Stimulated activated CD4-positive, alpha-beta T cell treated with anti-CD3 and anti-CD28 coated beads, Interleukin-2, amount 100 ng/mL, for 48 hours (primary cell): Measurements from ENCODE around the gene PRKACG.
"Not testable (repeated sequence)": the region's sequence is repeated elsewhere in the genome, so short reads cannot be mapped to it uniquely, and the experiment has no call there.

Experiments
- DNase-seq, 2 donors: peaks; one replicate each; pipeline ENCODE4 v3.0.0-alpha.2; 2020

Gene PRKACG

DNA sequence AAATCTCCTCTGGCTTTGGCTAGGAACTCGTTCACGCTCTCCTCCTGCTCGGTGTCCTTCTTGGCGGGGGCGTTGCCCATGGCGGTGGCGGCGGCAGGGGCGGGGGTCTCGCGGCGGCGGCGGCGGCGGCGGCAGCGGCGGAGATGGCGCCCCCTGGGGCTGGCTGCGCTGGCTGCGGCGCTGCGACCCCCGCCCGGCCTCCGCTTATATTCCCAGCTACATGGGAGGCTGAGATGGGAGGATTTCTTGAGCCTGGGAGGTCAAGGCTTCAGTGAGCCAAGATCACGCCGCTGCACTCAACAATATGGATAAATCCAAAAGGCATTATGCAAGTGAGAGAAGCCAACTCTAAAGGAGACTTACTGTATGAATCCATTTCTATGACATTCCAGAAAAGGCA, at the start of gene PRKACG:
TSS of gene PRKACG (minus strand) at position 101 of the 400 bp plus-strand sequence. CDS start at position 80, 21 bp downstream.
- DNase-seq: no peak

DNA sequence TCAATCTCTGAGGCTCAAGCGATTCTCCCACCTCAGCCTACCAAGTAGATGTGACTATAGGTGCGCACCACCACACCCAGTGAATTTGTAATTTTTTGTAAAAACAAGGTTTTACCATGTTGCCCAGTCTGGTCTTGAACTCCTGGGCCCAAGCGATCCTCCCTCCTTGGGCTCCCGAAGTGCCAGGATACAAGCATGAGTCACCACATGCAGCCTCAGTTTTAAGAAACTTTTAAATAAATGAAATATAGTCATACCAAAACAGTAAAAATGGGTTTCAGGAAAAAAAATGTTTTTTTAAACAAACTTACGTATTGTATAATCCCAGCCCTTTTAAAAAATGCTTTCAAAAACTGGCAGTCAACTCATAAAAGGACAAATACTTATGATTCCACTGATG, 48.3 kb upstream of the PRKACG start:
- DNase-seq: no peak

DNA sequence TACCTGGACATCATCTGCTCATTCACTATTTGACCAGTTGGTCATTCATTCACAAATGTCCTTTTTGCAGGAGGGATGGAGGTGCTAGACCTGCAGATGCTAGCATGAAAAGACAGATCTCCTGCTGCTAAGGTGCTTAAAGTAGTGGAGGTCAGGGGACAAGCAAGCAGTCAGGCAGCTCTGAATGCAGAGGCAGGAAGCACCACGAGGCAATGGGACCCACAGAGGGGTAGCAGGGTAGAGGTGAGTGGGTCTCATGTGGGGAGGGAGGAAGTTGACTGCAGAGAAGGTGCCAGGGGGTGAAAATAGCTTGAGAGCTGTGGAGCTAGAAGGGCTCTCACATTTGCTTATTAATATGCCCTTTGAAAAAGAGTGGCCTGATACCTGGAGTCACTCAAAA, 46.9 kb upstream of the PRKACG start:
- DNase-seq: no peak

DNA sequence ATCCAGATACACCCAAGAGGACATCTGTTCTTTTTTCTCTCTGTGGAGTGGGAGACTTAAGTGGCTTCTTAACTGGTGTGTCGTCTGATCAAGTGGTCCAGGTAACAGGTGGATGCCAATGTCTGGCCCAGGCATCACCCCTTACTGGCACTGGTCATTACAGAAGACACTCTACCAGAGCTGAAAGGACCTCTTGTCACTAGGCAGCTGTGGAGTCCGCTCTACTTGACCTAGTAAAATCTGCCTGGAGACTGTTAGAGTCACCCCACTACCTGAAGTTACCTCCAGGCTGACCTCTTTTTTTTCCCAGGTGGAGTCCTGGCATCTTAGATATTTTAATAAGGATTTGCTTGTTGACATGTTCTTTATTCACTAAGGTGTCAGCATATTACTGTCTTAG, 44.2 kb upstream of the PRKACG start:
- DNase-seq: no peak

DNA sequence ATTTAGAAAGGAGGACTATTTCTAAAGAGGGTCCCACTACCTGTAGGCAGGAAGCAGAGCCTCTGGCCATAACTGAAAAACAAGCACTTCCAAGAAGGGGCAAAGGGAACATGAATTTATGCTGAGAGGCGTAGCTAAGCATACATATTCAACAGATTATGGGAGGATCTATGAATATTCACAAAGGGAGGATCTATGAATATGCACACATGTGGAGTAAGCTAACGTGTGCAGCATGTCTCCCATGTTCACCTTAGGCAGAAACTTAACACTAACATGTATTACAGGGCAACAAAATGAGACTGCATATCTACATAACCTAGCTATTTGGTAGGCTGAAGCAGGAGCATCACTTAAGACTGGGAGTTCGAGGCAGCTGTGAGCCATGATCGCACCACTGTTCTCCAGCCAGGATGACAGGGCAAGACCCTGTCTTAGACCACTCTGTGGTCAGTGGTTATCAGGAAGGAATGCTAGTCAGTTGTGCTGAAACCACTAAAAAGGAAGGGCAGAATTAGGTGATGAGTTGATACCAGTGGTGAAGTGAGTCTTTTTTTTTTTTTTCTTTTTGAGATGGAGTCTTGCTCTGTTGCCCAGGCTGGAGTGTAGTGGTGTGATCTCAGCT, 42.4 kb upstream of the PRKACG start:
- DNase-seq: no peak

DNA sequence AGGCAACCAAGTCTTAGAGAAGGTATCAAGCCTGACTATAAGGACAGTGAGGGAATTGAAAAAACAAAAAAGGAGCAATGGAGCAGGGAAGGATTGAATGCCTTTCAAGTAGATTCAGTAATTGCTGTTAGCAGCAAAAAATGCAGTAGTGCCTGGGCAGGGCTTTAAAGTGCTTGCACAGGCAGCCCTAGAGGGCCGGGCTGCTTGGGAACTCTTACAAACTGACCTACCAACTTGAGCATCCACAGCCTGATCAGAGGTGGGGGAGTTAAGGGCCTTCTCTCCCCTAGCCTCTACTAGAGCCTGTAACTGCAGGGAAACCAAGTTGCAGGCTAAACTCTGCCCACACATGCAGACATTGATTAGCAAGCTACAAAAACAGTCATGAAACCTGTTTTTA, 41.1 kb upstream of the PRKACG start:
- DNase-seq: no peak

DNA sequence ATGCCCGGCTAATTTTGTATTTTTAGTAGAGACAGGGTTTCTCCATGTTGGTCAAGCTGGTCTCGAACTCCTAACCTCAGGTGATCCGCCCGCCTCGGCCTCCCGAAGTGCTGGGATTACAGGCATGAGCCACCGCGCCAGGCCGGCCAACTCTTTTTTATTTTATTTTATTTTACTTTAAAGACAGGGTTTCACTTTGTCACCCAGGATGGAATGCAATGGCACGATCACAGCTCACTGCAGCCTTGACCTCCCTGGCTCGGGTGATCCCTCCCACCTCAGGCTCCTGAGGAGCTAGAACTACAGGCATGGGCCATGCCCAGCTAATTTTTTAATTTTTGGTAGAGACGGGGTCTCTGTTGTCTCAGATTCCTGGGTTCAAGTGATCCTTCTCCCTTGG, 37.0 kb upstream of the PRKACG start:
- not testable (repeated sequence) for DNase-seq

DNA sequence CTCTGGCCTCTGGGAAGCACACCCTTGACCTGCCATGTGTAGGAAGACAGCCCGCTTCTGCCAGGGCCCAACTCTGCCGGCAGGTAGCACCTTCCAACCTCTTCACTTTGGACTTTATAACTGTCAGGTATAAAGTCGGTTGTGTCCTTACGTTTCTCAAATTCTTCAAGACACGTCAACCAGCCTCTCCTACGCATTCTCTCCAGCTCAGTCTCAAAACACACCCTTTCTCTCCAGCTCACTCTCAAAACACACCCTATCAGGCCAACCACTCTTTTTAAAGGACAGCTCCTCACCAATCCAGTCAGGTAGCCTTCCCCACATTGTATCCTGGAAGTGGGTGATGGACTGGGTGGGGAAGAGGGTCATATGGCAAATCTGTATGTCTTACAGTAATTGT, 35.2 kb upstream of the PRKACG start:
- no peak for DNase-seq

DNA sequence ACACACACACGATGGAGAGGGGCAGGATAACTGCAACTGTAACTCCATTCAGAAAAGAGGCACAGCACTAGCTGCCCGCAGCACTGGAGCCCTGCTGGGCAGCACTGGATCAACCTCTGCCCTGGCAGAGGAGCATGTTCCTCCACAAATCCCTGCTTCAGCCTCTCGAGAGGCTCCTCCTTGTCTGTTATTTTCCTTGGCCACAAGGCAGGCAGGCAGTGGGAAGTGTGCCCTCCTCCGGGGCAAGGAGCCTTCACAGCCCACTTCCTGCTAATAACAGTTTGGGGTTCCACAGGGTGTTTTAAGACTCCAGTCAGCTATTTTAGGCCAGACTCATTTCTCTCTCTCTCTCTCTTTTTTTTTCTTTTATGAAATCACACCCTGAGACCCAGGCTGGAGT, 33.5 kb upstream of the PRKACG start:
- DNase-seq: no peak

DNA sequence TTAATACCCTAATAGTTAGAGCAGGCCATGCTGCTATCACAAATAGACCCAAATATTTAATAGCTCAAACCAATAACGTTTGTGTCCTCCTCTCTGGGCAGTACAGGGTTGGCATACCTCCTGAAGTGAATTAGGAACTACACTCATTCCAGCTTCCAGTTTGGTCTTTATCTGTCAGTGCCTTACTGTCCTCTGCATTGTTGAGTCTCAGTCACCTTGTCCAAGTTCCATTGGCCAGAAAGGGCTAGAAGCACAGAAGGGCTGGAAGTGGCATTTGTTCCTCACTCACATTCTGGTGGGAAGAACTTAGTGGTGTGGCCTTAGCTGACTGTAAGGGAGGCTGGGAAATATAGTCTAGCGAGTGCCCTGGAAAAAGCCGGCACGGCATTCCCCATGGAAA, 32.8 kb upstream of the PRKACG start:
- DNase-seq: no peak

DNA sequence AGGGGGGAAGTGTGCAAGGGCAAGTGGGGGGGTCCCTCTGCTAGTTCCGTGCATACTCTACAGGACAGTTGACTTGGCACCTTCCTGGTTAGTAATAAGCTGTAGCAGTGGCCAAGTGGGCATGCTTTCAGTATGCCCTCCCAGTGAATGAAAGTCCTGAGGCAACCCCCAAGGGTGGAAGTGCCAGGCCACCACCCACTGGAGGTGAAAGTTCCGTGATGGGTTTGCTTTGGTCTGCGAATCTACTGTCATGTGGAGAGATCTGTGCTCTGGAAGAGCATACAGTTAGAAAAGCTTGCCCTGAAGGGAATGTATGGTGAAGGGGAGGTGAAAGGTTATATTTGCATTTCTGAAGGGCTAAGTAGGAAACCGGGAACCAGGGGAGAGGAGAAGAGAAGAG, 31.9 kb upstream of the PRKACG start:
- no peak for DNase-seq

DNA sequence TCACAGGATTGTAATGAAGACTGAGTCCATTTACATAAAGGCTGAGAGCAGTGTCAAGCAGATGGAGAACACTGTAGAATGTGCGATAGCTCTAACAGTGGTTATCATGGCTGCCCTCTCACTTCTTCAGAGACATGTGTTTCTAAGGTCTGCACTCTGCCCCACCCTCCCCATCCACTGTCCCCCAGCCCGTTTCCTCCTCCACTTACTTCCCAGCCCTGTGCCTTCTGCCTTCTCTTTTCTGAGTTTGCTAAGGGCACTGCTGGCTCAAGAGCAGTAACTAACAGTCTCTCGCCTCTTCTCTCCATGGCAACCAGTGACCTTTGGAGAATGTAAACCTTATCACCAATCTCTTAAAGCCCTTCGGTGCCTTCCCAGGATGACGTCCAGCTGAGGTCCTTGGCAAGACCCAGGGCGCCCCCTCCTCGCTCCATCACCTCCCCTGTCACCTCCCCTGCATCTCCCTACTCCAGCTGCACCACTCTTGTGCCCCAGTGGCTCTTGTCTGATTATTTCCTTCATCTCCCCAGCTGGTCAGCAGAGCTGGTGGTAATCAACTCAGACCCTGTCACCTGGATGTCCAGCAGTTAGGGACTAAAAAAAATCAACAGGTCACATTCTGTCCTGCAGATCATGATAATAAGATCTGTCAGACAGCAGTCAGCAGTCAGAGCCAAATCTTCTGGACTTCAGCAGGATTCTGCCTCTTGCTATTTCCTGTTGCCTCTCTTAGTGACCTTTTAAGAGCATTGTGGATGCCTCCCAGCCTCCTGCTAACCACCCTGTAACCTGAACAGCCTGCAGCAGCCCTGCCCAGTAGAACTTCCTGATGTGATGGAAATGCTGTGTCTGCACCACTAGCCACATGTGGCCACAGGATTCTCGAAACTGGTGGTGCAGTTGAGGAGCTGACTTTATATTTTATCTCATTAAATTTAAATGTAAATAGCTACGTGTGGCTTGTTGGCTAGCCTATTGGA, 30.6 kb upstream of the PRKACG start:
- no peak for DNase-seq

DNA sequence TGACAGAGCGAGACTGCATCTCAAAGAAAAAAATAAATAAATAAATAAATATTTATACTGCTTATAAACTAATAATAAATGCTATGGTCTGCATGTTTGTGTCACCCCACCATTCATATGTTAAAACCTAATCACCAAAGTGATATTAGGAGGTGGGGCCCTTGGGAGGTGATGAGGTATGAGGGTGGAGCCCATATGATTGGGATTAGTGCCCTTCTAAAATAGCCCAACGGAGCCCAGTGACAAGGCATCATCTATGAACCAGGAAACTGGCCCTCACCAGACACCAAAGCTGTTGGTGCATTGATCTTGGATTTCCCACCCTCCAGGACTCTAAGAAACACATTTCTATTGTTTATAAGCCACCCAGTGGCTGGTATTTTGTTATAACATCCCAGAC, 26.7 kb upstream of the PRKACG start:
- no peak for DNase-seq

DNA sequence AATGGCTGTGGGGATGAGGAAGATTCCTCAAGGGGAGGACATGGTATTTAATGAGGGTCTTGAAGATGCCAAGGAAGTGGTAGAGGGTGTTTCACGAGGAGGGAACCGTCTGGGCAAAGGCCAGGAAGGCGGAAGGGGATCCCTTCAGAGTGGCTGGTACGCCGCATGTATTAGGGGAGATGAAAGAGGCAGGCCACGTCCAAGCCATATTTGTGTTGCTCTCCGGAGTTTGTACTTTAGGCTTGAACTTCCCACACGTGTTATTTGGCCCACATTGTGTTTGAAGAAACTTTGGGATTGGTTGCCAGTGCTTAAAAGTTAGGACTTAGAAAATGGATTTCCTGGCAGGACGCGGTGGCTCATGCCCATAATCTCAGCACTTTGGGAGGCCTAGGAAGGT, 22.9 kb upstream of the PRKACG start:
- DNase-seq: no peak

DNA sequence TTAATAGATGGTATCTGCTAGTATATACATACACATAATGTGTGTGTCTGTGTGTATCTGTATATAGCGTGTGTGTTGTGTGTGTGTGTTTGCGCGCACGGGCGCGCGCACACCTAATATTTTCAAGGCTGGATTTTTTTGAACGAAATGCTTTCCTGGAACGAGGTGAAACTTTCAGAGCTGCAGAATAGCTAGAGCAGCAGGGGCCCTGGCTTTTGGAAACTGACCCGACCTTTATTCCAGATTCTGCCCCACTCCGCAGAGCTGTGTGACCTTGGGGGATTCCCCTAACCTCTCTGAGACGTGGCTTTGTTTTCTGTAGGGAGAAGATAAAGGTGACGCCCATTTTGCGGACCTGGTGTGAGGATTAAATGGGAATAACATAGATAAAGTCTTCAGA, 22.4 kb upstream of the PRKACG start:
- peak; percentile 11 to 12 for DNase-seq

DNA sequence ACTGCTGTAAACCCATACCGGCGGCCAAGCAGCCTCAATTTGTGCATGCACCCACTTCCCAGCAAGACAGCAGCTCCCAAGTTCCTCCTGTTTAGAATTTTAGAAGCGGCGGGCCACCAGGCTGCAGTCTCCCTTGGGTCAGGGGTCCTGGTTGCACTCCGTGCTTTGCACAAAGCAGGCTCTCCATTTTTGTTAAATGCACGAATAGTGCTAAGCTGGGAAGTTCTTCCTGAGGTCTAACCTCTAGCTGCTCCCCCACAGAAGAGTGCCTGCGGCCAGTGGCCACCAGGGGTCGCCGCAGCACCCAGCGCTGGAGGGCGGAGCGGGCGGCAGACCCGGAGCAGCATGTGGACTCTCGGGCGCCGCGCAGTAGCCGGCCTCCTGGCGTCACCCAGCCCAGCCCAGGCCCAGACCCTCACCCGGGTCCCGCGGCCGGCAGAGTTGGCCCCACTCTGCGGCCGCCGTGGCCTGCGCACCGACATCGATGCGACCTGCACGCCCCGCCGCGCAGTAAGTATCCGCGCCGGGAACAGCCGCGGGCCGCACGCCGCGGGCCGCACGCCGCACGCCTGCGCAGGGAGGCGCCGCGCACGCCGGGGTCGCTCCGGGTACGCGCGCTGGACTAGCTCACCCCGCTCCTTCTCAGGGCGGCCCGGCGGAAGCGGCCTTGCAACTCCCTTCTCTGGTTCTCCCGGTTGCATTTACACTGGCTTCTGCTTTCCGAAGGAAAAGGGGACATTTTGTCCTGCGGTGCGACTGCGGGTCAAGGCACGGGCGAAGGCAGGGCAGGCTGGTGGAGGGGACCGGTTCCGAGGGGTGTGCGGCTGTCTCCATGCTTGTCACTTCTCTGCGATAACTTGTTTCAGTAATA, 21.8 kb upstream of the PRKACG start, which contains the start of gene FXN:
TSS of gene FXN (plus strand) at position 315 of the 871 bp plus-strand sequence. CDS start at position 346, 31 bp downstream.
- peak; percentile 82 to 83 for DNase-seq

DNA sequence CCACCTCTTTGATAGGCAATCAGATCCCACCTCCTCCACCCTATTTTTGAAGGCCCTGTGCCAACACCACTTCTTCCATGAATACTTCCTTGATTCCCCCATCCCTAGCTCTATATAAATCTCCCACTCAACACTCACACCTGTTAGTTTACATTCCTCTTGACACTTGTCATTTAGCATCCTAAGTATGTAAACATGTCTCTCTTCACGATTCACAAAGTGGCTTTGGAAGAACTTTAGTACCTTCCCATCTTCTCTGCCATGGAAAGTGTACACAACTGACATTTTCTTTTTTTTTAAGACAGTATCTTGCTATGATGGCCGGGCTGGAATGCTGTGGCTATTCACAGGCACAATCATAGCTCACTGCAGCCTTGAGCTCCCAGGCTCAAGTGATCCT, 20.2 kb upstream of the PRKACG start:
- no peak for DNase-seq

DNA sequence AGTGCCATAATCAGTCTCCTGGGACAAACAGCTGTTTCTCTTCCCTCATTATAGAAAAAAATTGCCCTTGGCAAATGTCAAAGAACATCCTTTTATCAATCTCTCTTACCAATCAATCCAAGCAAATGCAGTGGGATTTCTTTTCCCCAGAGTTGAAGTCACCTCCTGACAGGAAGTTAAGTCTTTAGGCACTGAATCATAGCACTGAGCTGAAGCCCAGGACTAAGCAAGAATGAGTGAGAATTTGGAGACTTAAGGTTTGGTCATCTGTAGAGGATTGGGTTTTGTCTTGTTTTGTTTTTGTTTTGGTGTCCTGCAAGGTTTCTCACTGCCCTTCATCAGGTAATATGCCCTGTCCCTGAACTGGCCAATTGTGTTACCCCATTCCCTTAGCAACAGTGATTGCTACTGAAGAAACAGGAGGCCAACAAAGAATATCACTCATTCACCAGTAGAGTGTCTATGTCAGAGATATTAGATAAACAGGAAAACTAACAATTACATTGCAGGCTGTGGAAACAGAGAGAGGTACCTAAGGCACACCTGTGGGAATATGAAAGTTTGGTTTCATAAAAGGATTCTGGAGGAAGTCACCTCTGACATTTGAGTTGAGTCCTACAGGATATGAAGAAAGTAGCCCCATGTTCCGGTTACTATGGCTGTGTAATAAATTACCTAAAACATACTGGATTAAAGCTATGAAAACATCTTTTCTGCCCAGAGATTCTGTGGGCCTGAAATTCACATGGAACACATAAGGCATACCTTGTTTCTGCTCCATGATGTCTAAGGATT, 17.1 kb upstream of the PRKACG start:
- no peak for DNase-seq

DNA sequence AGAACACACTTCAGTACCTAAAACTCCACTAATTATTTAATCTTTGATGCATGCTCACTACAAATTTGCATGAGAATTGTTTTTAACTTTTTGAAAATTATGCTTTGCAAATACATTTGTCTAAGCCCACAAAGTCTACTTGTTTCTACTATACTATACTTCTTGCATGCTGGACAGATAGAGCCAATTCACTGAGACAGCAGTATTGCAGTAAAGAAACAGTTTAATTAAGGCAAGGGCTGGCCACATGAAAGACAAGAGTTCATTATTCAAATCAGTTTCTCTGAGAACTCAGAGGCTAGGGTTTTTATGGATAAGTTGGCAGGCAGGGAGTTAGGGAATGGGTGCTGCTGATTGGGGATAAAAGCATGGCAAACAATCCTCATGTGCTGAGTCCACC, 15.6 kb upstream of the PRKACG start:
- no peak for DNase-seq

DNA sequence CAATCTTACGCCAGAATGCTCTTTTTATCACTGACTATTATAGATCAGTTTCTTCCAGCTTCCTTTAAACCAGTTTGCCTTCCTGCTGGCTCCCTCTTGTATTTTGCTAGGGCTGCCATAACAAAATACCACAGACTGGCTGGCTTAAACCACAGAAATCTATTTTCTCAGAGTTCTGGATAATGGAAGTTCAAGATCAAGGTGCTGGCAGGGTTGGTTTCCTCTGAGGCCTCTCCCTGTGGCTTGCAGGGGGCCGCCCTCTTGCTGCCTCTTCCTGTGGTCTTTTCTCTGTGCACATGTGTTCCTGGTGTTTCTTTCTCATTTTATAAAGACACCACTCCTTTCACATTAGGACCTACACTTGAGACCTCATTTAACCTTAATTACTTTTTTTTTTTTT, 14.8 kb upstream of the PRKACG start:
- no peak for DNase-seq

DNA sequence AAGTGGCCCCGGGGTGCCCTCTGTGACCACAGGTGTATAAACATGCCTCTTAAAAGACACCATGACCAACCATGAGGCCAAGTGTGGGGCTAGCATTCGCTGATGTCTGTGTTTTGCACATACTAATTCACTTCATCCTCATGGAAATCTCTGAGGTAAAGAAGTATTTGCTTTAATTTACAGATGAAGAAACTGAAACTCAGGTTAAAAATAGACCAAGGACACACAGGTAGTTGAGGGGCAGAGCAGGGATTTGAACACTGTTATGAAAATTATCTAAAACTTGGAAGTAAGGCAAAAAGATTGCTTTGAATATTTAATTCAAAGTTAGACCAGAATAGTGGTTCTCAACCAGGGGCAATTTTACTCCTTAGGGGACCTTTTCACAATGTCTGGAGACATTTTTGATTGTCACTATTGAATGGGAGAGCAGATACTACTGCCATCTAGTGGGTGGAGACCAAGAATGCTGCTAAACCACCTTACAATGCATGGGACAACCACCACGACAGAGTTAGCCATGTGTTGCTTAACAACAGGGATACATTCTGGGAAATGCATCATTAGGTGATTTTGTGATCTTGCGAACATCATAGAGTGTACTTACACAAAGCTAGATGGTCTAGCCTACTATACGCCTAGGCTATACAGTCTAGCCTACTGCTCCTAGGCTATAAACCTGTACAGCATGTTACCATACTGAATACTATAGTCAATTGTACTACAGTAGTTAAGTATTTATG, 13.6 kb upstream of the PRKACG start:
- DNase-seq: peak in 1 of 2 donors; percentile 39

DNA sequence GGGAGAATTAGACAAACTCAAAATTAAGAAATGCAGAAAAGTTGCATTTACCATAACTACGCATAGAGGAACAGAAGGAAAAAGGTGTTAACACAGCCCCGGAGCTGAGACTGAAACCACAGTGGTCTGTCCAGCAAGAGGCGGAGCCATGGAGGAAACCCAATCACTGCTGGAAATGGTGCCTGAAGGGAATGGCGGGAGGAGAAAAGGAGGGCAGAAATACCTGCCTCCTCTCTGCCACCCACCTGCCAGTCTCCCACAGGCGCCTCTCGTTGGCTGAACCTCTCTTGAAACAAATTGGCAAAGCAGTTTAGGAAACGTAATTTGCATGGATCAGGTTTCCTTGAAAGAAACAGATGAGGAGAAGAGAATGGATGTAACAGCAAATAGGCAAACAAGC, 9.7 kb upstream of the PRKACG start:
- DNase-seq: no peak
